GM12873 (cell line): Measurements from ENCODE around the gene CDKAL1.

Source experiments
- TF ChIP-seq, protein P1 (sequence below): IDR thresholded peaks from 2 replicates; pipeline ENCODE4 v1.5.1; 2012; ENCODE audit warnings: low read depth, mild to moderate bottlenecking, moderate library complexity, low read length, control low read depth; ENCODE audit not compliant: insufficient read depth; ENCODE audit errors: missing control alignments

The CDKAL1 gene

DNA sequence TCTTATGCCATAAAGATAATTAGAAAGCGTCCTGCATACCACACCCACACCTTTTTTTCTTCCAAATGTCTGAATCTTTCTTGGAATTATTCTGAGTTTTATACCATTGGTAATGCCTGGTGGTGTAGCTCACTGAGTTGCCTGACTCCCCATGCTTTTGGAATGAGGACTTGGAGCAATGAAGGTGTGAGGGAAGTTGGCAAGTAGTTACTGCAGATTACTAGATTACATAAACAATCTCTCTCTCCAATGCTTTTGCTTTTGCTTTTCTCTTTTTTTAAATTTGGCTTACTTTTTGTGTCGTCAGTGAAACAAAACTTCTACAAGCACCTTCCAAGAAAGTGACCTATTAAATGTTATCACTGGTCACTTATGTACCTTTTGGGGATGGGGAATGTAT is 653.2 kb downstream of the CDKAL1 start:
- TF ChIP-seq, protein P1, sequence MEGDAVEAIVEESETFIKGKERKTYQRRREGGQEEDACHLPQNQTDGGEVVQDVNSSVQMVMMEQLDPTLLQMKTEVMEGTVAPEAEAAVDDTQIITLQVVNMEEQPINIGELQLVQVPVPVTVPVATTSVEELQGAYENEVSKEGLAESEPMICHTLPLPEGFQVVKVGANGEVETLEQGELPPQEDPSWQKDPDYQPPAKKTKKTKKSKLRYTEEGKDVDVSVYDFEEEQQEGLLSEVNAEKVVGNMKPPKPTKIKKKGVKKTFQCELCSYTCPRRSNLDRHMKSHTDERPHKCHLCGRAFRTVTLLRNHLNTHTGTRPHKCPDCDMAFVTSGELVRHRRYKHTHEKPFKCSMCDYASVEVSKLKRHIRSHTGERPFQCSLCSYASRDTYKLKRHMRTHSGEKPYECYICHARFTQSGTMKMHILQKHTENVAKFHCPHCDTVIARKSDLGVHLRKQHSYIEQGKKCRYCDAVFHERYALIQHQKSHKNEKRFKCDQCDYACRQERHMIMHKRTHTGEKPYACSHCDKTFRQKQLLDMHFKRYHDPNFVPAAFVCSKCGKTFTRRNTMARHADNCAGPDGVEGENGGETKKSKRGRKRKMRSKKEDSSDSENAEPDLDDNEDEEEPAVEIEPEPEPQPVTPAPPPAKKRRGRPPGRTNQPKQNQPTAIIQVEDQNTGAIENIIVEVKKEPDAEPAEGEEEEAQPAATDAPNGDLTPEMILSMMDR = no peak

DNA sequence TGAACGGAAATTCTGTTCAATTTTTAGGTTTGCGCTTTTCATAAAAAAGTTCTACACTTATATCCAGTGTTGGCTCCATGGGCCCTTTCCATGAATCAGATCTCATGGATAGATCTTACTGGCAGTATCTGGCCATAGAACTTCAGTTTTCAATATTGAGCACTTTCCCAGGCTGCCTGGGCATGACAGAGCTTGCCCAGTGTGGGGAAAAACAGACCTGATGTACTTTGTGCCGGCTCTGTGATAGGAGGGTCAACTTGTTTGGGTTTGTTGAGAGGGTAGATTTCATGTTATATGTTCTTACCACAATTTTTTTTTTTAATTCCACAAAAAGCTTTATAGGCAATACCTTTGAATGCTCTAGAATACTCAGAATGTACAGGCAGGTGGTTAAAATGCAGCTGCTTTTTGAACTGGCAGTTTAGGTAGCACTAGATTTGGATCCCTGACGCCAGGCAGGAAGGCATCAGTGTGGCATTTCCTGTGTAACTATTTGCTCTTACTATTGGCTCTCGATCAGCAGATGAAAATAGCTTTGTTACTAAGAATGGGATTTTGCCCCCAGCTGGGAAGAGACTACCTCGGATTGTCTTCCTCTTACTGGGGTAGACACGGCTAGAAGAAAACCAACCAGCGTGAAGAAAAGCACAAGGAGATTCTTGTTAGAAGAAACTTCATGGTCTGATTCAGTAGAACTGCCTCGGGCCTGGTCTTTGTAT is 654.4 kb downstream of the CDKAL1 start:
- TF ChIP-seq, protein P1 = no peak

DNA sequence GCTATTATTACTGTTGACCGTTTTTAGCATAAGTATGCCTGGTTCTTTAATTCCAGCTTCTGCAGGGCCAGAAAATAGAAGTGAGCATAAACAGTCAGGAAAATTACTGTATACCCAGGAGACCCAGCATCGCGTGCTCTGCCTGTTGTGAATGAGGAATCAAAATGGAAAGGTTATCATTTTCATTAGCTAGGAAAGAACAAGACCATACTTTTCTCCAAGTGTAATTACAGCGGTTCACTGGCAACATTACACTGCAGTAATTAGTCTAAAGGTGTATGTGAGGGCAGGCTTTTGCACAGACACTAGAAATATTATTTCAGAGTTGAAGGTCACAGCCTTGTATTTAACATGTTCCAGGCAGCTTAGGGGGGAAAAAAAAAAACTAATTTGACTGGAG is 655.5 kb downstream of the CDKAL1 start:
- TF ChIP-seq, protein P1 = no peak

DNA sequence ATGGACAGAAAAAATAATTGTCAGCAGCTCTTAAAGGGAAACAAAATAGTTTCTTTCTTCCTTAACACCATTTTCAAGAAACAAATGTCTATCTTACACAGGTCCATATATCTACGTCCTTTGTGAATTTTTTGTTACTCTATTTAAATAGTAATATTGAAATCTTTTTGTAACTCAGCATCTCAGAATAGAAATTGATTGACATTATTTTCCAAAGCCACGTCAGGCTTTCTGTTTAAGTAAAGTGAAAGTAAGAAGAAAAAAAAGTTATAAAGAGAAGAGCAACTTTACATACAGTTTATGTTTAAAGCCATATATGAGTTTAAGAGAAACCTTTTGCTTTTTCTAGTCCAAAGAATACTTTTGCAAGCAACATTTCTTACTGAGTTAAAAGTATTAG is 656.4 kb downstream of the CDKAL1 start:
- TF ChIP-seq, protein P1 = no peak

DNA sequence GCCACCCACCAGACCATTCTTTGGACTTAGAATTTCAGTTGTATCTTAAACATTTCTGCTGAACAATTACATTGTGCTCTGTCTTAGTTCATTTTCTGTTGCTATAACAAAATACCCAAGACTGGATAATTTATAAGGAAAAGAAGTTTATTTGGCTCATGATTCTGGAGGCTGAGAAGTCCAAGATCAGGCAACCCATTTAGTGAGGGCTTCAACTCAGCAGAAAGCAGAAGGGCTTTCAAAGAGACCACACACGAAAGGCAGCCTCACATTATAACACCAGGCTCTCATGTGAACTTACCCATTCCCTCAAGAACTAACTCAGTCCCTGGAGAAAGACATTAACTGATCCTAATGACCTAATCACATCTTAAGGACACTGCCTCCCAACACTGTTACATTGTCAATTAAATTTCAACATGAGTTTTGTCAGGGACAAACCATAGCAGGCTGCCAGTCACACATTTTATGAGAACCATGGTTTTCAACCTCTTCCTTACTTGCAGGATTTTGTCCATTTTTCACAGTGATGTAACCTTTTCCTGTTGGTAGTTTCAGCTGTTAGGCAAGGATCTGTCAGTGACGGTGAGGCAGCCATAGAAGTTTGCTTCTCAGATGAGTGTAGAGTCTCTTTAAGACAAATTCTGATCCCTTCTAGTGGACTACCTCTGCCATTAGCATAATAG is 659.7 kb downstream of the CDKAL1 start:
- TF ChIP-seq, protein P1 = no peak

DNA sequence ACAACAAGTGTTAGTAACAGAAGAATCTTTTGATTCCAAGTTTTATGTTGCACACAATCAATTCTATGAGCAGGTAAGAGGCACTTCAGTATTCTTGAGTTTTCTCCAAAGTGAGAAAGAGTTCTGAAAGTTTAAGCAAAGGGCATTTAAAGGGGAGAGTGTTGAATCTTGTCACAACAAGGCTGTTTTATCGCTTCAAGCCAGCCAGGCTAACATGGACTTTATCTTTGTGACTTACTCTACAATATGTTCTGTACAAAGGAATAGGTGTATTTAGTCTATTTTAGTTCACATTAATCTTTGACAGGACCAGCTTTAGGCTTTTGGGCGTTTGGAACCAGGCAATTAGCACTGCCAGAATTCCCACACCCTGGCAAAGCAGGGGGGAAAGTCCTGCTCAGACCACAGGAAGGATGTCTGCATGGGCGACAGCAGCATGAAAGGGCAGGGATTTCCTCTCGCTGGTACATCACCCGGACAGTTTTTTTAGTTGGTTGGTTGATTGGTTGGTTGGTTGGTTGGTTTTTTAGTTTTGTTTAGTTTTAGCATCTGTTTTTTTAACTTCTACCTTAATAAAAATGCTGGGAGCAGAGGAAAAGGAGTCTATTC is 663.9 kb downstream of the CDKAL1 start:
- TF ChIP-seq, protein P1 = no peak

DNA sequence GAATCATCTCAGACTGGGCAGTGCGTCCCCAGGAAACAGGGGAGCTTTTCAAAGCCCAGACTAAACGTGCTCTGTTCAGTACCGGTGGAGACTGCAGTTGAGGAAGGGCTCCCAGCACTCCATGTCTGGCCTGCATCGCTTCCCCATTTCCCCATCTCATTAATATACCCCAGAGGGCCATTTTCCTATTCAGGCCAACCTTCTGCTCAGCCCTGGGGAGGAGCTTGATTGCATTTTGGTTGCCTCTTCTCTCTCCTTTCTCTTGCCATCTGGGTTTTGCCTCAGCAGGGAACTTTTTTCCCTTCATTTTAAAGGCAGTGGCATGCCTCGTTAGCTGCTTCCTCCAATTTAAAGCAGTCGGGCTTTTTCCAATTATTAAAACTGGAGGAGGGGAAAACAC is 665.0 kb downstream of the CDKAL1 start:
- TF ChIP-seq, protein P1 = no peak
